GM10266 (cell line): Measurements from ENCODE around the gene DNAJA1.

Experiments used
- DNase-seq: peaks from one replicate; pipeline ENCODE4 v3.0.0; 2012; ENCODE audit errors: extremely low spot score
- CTCF ChIP-seq: IDR thresholded peaks from 2 replicates; pipeline ENCODE4 v1.5.1; 2012; ENCODE audit warnings: mild to moderate bottlenecking, low read depth; ENCODE audit not compliant: control insufficient read depth, insufficient read depth; ENCODE audit errors: missing control alignments

The DNAJA1 gene

GRCh38 chr9:33065157-33066076, 40.3 kb downstream of the DNAJA1 start:
- DNase-seq = no peak
- TF ChIP-seq CTCF = no peak

- DNase-seq = no peak
Observed at GRCh38 chr9:33068991-33069390, 43.9 kb downstream of the DNAJA1 start.

GRCh38 chr9:33076046-33077004, 51.3 kb downstream of the DNAJA1 start, which contains the start of gene SMU1:
Gene SMU1, minus strand, starts transcription at chr9:33076674. Its CDS starts 66 bp downstream, at chr9:33076608.
- DNase-seq = peak; percentile 93

More at GRCh38 chr9:33068991-33069390, 43.9 kb downstream of the DNAJA1 start:
- no peak for TF ChIP-seq CTCF

GRCh38 chr9:33080534-33080933, 55.5 kb downstream of the DNAJA1 start:
- no peak for DNase-seq
- TF ChIP-seq CTCF = no peak

More at GRCh38 chr9:33076046-33077004, 51.3 kb downstream of the DNAJA1 start, which contains the start of gene SMU1:
- TF ChIP-seq CTCF = no peak

- TF ChIP-seq CTCF = peak; percentile 74
- DNase-seq = peak; percentile 79
Observed at GRCh38 chr9:33081128-33081851, 56.2 kb downstream of the DNAJA1 start.

- no peak for TF ChIP-seq CTCF
- DNase-seq = no peak
Observed at GRCh38 chr9:33082128-33082527, 57.1 kb downstream of the DNAJA1 start.
